Loucy (cell line): Measurements from ENCODE around the gene TAC4.

Experiments
- H2AFZ ChIP-seq: fragments of 200-600 bp; sonication (generic); 2 replicates; pipeline ENCODE4 v1.6.0; 2016; ENCODE audit warnings: antibody characterized with exemption, mild to moderate bottlenecking, low read length, moderate library complexity
- H3F3A ChIP-seq: fragments of 200-600 bp; 2 replicates; pipeline ENCODE4 v1.6.0; 2016; ENCODE audit warnings: antibody characterized with exemption, low read depth, mild to moderate bottlenecking
- H3K27me3 ChIP-seq: fragments of 200-600 bp; sonication (generic); 2 replicates; pipeline ENCODE4 v1.6.1; 2014; ENCODE audit warnings: low read length, mild to moderate bottlenecking; ENCODE audit not compliant: insufficient read depth, poor library complexity, severe bottlenecking
- H3K36me3 ChIP-seq: fragments of 200-600 bp; sonication (generic); 2 replicates; pipeline ENCODE4 v1.6.1; 2016; ENCODE audit warnings: low read length; ENCODE audit not compliant: insufficient read depth
- H3K4me1 ChIP-seq: fragments of 200-600 bp; sonication (generic); 2 replicates; pipeline ENCODE4 v1.5.1; 2014; ENCODE audit warnings: low read length, mild to moderate bottlenecking; ENCODE audit not compliant: insufficient read depth, poor library complexity, severe bottlenecking
- H3K4me2 ChIP-seq: fragments of 200-600 bp; sonication (generic); 2 replicates; pipeline ENCODE4 v1.6.0; 2014; ENCODE audit warnings: antibody characterized with exemption, low read length, low read depth, mild to moderate bottlenecking; ENCODE audit not compliant: poor library complexity, severe bottlenecking
- H3K4me3 ChIP-seq: fragments of 200-600 bp; sonication (generic); 2 replicates; pipeline ENCODE4 v1.5.1; 2014; ENCODE audit warnings: low read length, mild to moderate bottlenecking, mixed read lengths; ENCODE audit not compliant: poor library complexity, severe bottlenecking
- H3K79me2 ChIP-seq: fragments of 200-600 bp; sonication (generic); 2 replicates; pipeline ENCODE4 v1.6.1; 2014; ENCODE audit warnings: low read length; ENCODE audit not compliant: insufficient read depth
- H3K9ac ChIP-seq: fragments of 200-600 bp; sonication (generic); 2 replicates; pipeline ENCODE4 v1.6.0; 2014; ENCODE audit warnings: mild to moderate bottlenecking, low read depth, low read length, moderate library complexity; ENCODE audit not compliant: poor library complexity, severe bottlenecking
- H3K9me2 ChIP-seq: fragments of 200-600 bp; sonication (generic); replicated peaks from 2 replicates; pipeline ENCODE4 v1.6.1; 2016; ENCODE audit warnings: low read depth, low read length, mixed read lengths
- H3K9me3 ChIP-seq: fragments of 200-600 bp; sonication (generic); 2 replicates; pipeline ENCODE4 v1.6.1; 2014; ENCODE audit warnings: mild to moderate bottlenecking, antibody characterized with exemption, low read length, low read depth; ENCODE audit not compliant: insufficient read depth
- H4K20me1 ChIP-seq: fragments of 200-600 bp; sonication (generic); 2 replicates; pipeline ENCODE4 v1.6.0; 2014; ENCODE audit warnings: antibody characterized with exemption, low read length, mild to moderate bottlenecking; ENCODE audit not compliant: insufficient read depth, poor library complexity, severe bottlenecking
- EZH2phosphoT487 ChIP-seq: fragments of 200-600 bp; IDR thresholded peaks from 2 replicates; pipeline ENCODE4 v1.6.1; 2018; ENCODE audit warnings: antibody characterized with exemption, mild to moderate bottlenecking, moderate library complexity, borderline replicate concordance
- TF ChIP-seq, protein P1 (sequence below): fragments of 200-600 bp; sonication (generic); conservative IDR thresholded peaks from 2 replicates; pipeline ENCODE4 v1.5.1; 2014; ENCODE audit warnings: mild to moderate bottlenecking, antibody characterized with exemption, low read length

Gene TAC4

DNA sequence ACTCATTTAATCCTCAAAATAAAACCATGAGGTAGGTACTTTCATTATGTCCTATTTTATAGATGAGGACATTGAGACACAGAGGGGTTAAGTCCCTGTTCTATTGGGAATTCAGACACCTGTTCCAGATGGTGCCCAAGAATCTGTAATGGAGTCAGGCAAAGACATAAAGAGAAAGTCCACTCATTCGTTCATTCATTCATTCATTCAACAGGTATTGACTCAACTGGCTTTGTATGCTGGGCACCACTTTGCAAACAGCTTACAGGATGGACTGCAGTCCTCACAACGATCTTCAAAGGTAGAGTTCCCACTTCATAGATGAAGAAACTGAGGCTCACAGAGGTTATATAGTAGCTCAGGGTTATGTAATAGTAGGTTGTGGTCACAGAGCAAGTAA lies 47.9 kb upstream of the TAC4 start:
- no peak overlapping the region for H2AFZ ChIP-seq
- no peak for TF ChIP-seq EZH2phosphoT487
- TF ChIP-seq, protein P1, sequence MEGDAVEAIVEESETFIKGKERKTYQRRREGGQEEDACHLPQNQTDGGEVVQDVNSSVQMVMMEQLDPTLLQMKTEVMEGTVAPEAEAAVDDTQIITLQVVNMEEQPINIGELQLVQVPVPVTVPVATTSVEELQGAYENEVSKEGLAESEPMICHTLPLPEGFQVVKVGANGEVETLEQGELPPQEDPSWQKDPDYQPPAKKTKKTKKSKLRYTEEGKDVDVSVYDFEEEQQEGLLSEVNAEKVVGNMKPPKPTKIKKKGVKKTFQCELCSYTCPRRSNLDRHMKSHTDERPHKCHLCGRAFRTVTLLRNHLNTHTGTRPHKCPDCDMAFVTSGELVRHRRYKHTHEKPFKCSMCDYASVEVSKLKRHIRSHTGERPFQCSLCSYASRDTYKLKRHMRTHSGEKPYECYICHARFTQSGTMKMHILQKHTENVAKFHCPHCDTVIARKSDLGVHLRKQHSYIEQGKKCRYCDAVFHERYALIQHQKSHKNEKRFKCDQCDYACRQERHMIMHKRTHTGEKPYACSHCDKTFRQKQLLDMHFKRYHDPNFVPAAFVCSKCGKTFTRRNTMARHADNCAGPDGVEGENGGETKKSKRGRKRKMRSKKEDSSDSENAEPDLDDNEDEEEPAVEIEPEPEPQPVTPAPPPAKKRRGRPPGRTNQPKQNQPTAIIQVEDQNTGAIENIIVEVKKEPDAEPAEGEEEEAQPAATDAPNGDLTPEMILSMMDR: no peak
- no peaks in the 10 kb centered on the region for H3K4me1 ChIP-seq
- H3K9ac ChIP-seq: no peak overlapping the region
- H3K9me3 ChIP-seq: no peaks in the 10 kb centered on the region
- no peak overlapping the region for H3K4me3 ChIP-seq
- H3F3A ChIP-seq: no peaks in the 10 kb centered on the region
- H3K79me2 ChIP-seq: no peaks in the 10 kb centered on the region
- H3K36me3 ChIP-seq: no peaks in the 10 kb centered on the region
- no peaks in the 10 kb centered on the region for H3K9me2 ChIP-seq
- H4K20me1 ChIP-seq: no peaks in the 10 kb centered on the region
- H3K4me2 ChIP-seq: no peak overlapping the region
- H3K27me3 ChIP-seq: no peaks in the 10 kb centered on the region

DNA sequence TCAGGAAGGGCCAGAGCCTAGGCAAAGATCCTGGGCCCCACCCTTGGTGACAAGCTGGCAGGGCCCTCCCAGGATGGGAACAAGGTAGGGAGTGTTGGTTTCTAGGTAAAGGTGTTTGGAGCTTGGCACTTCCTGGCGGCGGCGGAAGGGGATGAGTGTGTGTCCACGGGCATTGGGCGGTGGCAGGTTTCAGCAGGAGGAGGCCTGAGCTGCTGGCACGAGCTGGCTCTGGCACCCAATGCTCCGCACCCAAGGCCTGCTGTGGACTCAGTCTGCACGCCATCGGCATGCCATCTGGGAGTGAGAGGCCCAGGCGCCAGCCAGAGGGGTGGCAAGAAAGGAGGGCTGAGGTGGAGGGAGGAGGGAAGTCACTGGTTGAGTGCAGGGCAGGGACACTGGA lies 46.9 kb upstream of the TAC4 start:
- Histone ChIP-seq H4K20me1 (no peaks in the 10 kb centered on the region), H3K9me3 (no peaks in the 10 kb centered on the region), H3K36me3 (no peaks in the 10 kb centered on the region), H3K4me1 (no peaks in the 10 kb centered on the region), H3K4me3 (no peak overlapping the region), H3K27me3 (no peaks in the 10 kb centered on the region), H2AFZ (no peak overlapping the region), H3K79me2 (no peaks in the 10 kb centered on the region), H3K9ac (no peak overlapping the region), H3K9me2 (no peaks in the 10 kb centered on the region), H3F3A (no peaks in the 10 kb centered on the region), H3K4me2 (no peak overlapping the region)
- TF ChIP-seq, protein P1: no peak
- no peak for TF ChIP-seq EZH2phosphoT487

DNA sequence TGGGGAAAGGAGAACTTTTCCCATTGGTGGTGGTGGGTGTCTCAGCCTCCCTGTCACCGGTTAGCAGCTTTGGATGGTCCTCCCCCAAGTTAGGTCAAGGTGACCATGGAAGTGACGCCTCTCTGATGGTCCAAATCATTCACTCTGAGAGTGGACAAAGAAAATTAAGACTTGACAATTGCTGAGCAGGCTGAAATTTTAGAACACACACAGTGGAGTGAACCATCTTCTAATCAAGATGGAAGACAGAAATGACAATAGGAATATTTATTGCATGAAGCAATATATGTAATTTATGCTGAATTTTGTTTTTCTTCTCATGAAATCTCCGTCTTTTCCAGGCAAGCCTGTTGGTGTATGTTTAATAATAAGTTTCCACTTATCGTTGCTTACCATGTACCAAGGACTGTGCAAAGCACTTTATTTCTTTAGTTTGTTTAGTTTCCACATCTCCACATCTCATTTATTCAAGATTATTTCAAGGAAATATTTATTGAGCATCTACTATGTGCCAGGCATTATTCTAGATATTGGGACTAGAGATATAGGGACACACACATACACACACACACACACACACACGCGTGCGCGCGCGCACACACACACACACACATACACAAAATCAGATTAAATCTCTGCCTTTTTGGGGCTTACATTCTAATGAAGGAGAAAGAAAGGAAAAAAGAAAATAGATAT lies 44.0 kb upstream of the TAC4 start:
- H3K79me2 ChIP-seq: no peaks in the 10 kb centered on the region
- no peak overlapping the region for H3K4me3 ChIP-seq
- no peak overlapping the region for H3K9ac ChIP-seq
- no peaks in the 10 kb centered on the region for H3F3A ChIP-seq
- TF ChIP-seq, protein P1: no peak
- TF ChIP-seq EZH2phosphoT487: no peak
- no peaks in the 10 kb centered on the region for H3K4me1 ChIP-seq
- no peaks in the 10 kb centered on the region for H3K9me2 ChIP-seq
- no peaks in the 10 kb centered on the region for H3K27me3 ChIP-seq
- H4K20me1 ChIP-seq: no peaks in the 10 kb centered on the region
- H3K4me2 ChIP-seq: no peak overlapping the region
- no peaks in the 10 kb centered on the region for H3K36me3 ChIP-seq
- no peaks in the 10 kb centered on the region for H3K9me3 ChIP-seq
- no peak overlapping the region for H2AFZ ChIP-seq
